HG02623 (cell line): Measurements from ENCODE around the gene FAM20C.
"Not testable (repeated sequence)": the region's sequence is repeated elsewhere in the genome, so short reads cannot be mapped to it uniquely, and the experiment has no call there.

Experiments
- ATAC-seq: cut with Tn5 transposase; IDR thresholded peaks from one replicate; pipeline ENCODE4 v1.9.1; 2021; ENCODE audit warnings: moderate library complexity; ENCODE audit not compliant: unreplicated experiment

FAM20C gene

DNA sequence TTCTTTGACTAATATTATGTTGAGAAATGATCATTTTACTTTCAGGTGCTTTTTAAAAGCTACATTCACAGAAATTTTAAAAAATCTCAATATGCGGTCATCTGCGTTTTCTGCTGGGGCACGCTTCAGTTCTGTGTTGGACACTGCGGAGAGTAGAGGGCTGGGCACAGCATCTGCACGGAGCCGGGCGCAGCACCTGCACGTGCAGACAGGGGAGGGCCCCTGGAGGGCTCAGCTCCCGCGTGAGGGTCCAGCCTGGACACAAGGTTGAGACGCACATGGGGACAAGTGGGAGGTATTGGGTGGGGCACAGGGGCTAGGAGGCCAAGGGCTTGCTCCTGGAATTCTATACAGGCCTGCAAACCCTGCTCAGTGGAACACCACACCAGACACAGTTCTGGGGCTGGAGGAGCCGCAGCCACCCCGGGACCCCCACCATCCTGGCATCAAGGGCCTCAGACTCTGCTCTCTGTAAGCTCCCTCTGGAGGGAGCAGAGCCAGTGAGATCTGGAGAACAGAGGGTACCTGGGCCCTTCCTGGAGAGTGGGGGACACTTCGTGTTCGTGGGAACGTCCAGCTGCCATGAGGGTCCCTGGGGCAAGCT lies 20.4 kb upstream of the FAM20C start:
- no peak for ATAC-seq

DNA sequence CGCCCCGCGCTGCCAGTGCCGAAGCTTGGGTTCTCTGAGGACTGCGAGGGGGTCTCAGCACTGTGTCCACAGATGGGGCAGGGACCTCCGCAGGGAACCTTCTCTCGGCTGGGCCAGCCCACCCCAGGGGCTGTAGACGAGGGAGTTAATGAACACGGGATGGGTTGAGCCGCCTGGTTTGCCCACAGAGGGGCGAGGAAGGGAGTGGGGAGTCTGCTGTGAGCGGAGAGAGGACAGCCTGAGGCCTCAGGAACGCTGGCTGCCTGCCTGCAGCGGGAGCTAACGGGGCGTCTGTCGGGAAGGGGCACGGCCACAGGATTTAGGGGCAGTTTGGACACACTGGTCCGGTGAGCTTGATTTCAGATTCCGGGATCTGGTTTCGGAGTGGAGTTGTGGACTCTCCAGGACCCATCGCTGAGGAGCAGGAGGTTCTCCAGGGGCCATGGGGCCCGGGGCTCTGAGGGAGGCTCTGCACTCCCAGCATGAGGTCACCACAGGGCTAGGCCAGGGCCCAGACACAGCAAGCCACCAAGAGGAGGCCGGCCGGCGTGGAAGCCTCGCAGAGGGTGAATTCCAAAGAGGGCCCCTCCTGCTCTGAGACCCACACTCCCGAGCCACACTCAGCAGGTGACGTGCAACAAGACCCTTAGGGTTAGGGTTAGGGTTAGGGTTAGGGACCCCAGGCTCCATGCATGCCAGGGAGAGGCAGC lies 19.0 kb upstream of the FAM20C start:
- ATAC-seq = no peak

DNA sequence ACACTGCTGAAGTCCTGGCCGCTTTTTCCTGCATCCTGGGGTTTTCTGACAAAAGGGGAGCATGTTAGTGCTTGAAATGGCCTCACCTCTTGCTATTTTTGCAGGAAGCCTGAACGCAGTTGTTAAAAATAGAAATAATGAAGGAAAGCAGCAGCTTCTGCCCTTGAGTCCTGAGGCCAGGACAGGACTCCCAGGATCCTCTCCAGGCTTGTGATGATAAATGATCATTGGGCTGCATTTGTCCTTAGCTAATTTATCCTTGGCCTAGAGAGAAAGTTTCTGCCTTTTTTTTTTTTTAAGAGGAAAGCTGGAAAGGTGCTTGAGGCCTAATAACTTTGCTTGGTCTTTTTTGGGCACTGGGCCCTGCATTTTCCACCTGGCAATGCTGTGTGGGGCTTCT lies 17.7 kb upstream of the FAM20C start:
- no peak for ATAC-seq

DNA sequence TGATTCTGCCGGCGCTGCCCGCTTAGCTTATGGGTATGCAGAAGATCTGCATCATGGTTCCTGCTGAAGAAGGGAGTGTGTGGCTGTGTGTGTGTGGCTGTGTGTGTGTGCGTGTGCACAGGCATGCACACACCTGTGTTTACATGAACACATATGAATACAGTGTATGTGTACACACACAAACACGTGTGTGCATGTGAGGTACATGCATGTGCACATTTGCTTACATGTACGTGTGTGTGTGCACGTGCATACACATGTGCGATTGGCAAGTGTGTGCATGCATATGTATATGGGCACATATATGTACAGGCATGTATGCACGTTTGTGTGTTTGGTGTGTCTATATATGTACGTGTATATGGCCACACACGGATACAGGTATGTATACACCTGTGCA lies 16.4 kb upstream of the FAM20C start:
- no peak for ATAC-seq

DNA sequence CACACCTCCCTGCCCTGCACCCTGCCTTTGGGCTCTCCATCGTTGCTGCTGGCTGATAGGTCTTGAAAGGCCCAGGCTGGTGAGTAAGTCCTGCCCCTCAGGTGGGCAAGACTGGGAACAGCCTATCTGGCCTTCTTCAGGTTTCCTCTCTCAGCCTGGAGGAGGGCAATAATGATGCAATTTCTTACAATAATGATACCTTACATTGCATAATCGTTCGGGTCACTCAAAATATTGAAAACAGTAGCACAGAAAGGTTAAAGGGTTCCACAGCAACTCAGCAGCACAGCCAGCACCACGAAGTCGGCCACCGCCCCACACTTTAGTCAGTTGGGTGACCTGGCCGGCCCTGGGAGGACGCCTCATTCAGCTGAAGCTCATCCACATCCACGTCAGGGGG lies 16.0 kb upstream of the FAM20C start:
- ATAC-seq = no peak

DNA sequence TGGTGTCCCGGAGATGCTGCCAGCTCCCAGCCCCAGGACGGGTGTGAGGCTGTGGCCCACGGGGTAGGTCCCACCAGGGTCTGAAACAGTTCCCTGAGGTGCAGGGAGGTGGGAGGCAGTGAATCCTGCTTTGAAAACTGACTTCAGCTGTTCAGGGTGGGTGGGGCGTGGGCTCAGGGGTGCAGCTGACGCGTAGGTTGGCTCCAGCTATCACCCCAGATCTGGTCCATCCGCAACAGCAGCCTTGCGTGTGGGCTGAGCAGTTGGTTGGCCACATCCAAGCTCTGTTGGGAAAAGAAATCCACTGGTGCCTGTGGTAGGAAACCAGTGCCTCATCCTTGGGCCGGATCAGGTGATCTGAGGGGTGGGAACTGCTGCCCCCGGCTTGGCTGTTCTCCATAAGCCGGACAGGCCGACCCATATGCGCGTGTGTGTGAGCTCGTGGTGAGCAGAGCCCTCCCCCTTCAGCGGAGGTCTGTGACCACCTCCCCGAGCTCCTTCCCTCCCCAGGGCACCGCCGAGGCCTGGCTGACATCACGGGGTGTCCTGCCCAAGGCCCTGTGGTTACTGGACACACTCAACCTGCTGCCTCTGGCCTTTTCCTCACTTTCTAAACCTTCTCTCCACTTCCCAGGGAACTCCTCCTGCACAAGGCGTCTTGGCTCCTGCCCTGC lies 15.4 kb upstream of the FAM20C start:
- no peak for ATAC-seq

DNA sequence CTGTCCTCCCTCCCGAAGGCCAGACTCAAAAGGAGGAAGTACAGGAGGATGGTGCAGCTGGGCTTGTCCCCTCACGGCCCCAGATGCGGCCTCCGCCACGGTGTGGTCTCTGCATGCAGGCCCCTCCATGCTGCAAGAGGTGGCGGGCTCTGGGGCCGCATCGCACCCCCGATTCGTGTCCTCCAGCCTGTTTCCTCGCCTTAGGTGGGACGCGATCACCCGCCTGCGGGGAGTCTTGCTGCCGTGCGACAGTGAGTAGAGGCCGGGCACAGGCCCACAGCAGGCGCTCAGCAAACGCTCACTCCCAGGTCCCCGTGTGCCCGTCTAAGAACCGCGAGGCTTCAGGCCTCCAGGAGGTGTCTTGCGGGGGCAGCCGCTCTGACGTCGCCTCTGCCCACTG lies 13.9 kb upstream of the FAM20C start:
- ATAC-seq = no peak

DNA sequence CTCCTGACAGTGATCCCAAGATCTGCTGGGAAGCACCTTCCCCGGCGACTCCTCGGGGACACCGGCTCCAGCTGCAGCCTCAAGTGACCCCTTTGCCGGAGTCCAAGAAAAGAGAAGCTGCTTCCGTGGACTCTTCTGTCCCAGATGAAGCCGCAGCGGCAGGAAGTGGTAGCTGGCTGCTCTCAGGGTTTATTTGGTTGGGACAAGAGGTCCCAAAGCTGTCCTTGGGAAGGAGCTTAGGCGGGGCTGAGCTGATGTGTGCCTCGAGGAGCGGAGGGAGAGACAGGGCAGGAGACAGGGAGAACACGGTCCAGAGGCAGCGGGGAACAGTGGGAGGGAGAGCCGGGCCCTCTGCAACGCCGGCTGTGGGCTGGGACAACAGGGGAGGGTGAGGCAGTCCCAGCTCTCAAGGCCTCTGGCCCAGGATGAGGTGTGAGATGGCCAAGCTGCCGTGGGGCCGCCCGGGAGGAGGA lies 13.1 kb upstream of the FAM20C start:
- ATAC-seq = no peak

DNA sequence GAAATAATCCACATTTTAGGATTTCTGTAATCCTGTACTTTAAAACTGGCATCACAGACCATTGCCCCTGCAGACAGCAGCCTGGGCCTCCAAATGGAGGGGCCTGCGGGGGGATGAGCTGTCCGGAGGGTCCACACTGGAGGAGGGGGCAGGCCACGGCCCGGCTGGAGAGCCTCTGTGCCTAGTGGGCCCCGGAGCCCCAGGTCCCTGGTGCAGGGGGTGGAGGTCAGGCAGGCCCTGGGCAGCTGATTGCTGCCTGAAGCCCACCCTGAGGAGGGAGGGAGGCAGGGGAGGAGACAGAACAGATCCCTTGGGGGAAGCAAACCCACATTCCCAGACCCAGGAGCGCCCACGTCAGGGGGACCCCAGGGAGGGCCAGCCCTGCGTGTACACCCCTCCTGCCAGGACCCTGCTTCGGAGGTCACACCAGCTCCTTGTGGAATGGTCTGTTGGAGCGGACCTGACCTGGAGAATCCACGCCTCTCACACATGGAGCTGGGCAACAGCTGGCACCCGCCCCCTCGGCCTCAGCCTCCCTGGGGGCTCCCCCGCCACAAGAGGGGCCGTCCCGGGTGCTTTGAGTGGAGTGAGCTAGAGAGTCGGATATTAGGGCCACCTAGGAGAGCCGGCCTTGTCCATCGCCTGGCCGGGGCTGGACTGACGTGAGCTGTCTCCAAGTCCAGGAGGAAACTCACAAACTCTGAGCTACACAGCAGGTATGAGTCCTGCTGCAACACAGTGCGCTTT lies 12.2 kb upstream of the FAM20C start:
- ATAC-seq = no peak

DNA sequence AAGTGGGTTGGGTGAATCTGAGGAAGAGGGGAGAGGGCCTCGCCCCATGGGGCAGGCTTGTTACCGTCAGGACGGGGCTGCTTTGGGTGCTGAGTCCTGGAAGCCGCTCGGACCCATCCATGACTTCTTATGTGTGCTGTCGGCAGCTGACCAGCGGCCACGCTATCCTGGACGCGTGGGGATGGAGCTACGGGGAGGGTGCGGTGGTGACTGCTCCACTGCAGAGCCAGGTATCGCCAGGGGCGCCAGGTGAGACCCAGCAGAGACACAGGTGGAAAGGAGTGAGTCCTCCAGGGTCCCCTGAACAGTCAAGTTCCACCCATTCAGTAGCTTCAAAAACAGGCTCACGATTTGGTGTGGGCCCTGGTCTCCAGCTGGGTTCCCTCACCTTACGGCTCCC lies 10.6 kb upstream of the FAM20C start:
- no peak for ATAC-seq

DNA sequence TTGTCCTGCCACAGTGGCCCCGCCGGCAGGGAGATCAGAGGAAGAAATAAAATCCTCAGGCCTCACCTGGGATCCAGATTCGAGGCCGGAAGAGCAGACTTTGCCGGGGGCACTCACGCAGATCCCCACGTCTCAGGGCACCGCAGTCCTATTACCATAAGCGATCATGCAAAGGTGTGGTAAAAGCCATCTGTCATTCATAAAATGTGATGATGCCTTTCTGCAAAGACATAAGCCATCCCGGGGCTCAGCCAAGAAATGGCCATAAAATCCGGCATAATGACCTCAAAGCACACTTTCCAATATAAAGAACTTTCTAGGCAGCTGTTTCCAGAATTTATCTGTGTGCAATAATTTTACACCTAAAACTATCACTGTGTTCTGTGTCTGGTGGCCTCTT lies 9.9 kb upstream of the FAM20C start:
- not testable (repeated sequence) for ATAC-seq

DNA sequence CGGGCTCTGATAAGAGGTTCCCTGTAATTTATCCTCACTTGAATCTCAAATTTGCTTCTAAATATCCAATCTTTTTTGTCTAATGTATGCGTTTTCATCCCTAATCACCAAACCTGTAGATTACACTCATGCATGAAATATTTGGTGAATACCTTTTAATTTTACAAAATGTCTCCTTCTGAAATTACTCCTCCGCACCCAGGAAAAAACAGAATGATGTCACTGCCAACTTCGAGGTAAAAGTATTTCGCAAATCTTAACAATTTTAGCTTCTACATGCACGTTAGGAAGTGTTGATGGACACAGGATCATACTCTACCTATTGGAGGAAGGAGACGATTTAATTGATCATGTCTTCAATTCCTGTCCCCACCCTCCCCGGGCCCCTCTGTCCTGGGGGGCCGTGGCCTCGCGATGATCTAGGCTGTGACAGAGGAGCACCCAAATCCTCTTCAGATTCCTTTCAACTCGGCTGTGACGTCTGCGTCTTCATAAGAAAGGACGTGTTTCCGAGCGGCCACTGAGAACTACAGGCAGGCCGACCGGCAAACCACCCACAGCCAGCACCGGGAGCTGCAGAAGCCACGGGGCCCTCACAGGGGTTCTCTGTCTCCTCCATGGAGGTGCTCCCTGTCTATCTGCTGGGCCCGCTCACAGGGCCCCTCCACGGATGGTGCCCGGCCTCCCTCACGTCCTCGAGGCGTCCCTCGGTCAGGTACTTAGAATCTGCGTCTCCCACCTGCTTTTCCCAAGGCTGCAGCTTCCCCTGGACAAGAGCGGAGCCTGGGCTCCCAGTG lies 8.7 kb upstream of the FAM20C start:
- ATAC-seq = no peak

DNA sequence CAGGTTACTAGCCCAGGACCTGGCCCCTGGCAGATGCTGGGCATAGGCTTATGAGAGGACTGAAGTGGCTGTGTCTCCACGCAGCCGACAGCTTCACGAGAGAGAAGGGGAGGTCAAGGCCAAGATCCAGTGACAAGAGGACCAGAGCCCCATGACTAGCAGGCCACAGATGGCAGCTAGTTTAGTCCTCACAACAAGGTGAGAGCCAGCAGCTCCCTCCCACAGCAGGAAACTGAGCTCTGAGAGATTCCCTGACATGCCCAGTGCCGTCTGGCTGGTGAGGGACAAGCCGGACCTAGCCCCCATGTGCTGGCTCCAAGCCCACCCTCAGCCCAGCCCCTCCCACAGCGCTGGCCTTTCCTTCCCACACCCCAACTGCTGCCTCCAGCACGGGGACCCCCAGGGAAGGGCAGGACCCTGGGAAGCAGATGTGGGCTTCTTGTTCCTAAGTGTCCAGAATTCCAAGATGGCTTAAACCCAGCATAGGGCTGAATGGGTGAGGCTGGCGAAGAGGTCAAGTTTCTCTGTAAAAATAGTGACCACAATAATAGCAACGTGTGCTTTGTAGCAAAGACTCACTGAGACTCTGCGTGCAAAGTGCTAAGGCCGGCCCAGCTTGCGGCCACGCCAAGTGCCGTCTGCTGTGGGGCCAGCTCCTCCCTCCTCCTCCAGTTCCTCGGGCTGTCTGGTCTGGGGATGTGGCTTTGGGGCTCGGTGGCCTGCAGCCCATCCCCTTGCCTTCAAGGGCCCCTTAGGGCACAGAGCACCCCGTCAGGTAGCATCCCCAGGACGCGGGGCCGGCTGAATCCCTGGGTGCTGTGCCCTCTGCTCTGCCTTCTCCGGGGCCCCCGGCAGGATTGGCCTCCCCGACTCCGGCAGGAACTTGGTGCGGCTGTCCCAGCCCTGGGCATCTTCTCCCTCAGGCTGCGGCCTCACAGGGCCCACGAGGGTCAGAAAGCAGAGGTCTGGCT lies 7.8 kb upstream of the FAM20C start:
- no peak for ATAC-seq

DNA sequence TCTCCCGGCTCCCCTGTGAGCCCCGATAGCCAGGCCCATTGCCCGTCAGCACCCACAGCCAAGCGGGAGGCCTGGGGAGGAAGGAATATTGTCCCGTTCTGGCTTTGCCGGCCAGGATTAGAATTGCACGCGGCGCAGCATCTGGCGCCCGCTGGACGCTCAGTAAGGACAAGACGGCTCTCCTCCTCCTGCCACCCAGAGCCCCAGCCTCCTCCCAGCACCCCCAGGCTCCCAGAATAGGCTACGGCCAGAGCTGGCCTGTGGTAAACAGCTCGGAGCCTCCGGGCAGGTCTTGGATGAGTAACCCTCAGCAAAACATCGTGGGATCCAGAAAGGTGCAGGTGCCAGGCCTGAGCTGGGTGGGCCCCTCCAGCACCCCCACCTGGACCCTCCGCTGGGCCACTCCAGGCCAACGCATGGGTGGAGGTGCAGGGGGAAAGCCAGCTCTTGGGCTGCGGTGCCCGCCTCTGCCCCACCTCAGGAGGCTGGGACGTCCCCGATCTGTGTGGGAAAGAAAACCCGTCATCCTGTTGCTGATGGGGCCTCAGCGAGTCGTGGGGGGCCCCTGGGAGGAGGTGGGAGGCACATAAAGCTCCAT lies 5.8 kb upstream of the FAM20C start:
- ATAC-seq = no peak

DNA sequence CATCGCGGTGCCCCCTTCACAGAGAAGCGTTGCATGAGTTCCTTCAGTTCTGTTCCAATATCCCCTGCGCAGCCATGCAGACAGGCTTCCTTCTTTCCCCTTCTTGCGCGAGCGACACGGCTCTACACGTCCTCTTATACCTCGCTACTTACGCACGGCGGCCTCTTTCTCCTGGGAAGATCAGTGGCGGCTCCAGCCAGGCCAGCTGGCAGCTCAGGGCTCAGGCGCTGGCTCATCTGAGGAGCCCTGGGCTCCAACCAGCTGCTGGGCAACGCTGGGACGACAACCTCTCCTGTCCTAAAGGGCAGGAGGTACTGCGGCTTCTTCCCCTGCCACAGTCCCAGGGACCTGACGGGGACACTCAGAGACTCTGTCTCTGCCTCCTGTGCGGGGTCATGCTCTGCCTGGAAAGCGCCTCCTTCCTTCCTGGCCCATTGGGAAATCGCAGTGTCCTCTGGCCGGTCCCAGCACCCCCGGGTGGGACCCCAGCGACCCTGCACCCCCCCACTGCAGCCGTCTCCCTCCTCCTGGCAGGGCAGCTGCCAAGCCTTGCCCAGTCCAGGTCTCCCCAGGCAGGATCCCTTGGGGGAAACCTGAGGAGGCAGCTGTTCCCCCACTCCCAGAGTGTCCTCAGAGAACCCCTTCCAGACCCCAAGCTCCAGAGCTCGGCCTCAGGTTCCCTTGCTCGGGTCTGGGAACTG lies 5.0 kb upstream of the FAM20C start:
- no peak for ATAC-seq

DNA sequence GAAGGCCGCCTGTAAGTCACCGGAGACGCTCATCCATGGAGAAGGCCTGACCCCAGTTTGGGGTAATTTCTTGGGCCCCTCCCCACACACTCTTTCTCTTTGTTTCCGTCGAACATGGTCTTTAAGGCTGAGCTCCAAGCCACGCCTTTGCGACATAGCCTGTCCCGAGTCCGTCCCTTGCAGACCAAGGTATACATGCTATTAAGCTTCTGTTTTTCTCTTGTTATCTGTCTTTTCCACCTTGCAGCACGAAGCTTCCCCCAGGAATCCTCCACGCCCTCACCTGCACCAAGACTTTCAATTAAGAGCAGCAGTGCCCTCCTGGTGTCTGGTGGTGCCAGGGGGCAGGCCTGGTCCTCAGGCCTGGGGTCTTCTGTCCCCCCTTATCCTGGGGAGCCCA lies 4.2 kb upstream of the FAM20C start:
- no peak for ATAC-seq

DNA sequence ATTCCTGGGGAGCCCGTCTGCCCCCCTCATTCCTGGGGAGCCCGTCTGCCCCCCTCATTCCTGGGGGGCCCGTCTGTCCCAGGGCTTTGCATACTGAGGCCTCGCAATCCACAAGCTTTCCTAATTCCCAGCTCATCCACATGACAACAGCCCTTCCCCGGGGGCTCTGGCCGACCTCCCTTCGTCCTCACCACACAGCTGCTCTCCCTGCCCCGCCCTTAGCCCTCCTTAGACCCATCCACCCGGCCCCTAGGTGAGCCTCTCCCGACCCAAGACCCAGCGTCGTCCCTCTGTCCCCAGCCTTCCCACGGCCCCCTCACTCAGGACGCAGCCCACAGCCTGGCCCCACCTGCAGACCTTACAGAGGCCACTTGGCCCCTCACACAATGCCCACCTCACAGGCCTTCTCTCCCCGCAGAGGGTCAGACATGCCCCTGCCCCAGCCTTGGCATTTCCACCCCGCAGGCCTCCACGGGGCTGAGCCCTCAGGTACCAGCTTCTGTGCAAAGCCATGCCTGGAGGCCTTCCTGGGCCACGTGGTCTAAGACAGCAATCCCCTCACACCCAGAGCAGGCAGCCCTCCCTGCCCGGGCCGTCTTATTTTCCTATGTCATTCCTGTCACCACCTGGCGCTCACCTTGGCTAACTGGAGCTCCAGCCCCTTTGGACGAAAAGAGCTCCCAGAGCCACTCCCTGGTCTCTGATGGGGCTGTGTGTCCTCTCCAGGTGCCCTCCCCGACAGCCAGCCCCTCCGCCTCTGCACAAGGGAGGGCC lies 3.5 kb upstream of the FAM20C start:
- no peak for ATAC-seq

DNA sequence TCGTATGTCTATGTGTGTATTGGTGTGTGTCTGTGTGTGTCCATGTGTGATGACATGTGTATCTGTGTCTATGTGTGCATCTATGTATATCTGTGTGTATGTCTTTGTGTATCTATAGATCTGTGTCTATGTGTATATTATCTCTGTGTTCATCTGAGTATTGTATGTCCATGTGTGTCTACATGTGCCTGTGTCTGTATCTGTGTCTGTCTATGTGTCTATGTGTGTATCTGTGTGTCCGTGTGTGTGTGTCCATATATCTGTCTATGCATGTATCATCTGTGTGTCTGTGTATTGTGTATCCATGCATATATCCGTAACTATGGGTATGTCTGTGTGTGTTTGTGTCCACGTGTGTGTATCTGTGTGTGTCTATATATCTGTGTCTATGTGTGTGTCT lies 2.7 kb upstream of the FAM20C start:
- ATAC-seq = no peak
